ENCODE data around the gene IGF2. TPM values are rescaled to one million over a fixed set of nuclear protein-coding genes. Genes with fewer than 3 reads are reported as not detected.
"Not testable (repeated sequence)": the region's sequence is repeated elsewhere in the genome, so short reads cannot be mapped to it uniquely, and the experiment has no call there.

The IGF2 gene
- total RNA-seq, 4 donors from 2014 or later: 3.2 to 9.7 (median 5.6) TPM

DNA sequence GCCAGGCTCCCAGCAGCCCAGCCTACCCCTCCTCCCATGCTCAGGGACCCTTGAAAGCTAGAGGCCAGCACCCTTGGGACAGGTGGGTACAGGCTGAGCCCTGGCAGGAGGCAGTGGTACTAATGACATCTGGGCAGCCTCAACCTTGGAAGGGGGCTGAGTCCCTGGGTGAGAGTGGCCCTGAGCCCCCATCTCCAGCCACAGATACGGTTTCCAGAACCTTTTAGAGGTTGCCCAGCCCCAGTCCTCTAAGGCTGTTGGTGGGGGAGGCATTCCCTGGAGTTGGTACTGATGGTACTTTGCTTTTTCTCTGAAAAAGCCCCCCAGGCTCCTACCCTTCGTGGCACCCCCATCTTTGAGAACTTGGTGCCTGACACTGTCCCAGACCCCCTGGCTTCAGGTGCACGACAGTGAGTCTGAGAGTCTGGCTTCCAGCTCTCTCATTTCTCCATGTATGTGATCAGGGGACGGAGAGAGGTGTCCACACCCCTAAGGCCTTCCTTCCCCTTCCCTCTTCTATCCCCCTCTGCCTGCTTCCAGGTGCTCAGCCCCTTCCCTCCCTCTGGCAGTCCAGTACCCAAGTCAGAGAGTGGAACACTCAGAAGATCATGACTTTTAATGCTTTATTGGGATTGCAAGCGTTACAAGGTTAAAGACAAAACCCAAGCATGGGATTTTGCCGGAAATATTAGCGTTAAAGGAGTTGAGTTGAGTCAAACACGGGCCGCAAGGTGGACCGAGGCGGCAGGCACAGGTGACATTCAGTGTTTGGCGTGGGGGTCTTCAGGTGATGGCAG, 10.5 kb downstream of the IGF2 start:
- H3K27me3 ChIP-seq: peaks cover 70% of the 10 kb centered on the region
- DNase-seq (ENCODE audit: low spot score in 2 of 2): no peak
- 82% methylated on average over 11 of the region's 12 CpGs for WGBS
- H3K4me1 ChIP-seq: no peaks in the 10 kb centered on the region
- TF ChIP-seq, protein P1, sequence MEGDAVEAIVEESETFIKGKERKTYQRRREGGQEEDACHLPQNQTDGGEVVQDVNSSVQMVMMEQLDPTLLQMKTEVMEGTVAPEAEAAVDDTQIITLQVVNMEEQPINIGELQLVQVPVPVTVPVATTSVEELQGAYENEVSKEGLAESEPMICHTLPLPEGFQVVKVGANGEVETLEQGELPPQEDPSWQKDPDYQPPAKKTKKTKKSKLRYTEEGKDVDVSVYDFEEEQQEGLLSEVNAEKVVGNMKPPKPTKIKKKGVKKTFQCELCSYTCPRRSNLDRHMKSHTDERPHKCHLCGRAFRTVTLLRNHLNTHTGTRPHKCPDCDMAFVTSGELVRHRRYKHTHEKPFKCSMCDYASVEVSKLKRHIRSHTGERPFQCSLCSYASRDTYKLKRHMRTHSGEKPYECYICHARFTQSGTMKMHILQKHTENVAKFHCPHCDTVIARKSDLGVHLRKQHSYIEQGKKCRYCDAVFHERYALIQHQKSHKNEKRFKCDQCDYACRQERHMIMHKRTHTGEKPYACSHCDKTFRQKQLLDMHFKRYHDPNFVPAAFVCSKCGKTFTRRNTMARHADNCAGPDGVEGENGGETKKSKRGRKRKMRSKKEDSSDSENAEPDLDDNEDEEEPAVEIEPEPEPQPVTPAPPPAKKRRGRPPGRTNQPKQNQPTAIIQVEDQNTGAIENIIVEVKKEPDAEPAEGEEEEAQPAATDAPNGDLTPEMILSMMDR (IDR thresholded peaks at IDR 0.05): no peak
- TF ChIP-seq EP300 (IDR thresholded peaks at IDR 0.05): no peak
- TF ChIP-seq POLR2A (IDR thresholded peaks at IDR 0.05): no peak
- TF ChIP-seq POLR2AphosphoS5 (IDR thresholded peaks at IDR 0.05): no peak
- no peaks in the 10 kb centered on the region for H3K36me3 ChIP-seq
- H3K4me3 ChIP-seq: no peak overlapping the region
- no peak overlapping the region for H3K27ac ChIP-seq
- no peaks in the 10 kb centered on the region for H3K9me3 ChIP-seq

DNA sequence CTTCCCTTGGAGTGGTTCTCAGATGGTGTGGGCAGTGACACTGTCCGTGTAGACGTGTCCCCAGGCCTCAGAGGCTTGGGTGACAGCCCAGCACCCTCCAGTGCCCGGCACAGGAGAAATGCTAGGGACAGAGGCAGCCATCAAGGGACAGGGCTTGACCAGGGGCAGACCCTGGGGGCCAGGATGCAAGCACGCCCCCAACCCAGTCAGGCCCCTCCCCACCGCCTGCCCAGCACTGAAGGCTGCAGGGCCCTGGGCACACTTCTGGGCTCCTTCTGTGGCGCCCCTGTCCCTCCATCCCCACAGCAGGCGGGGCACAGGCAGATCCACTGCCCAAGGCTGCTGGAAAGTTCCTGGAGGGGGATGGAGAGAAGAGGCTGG, 11.1 kb downstream of the IGF2 start:
- DNase-seq (ENCODE audit: low spot score in 2 of 2): no peak
- Histone ChIP-seq H3K9me3 (no peaks in the 10 kb centered on the region), H3K27me3 (peaks cover 69% of the 10 kb centered on the region), H3K36me3 (no peaks in the 10 kb centered on the region), H3K4me3 (no peak overlapping the region), H3K27ac (no peak overlapping the region), H3K4me1 (no peaks in the 10 kb centered on the region)
- no peak for TF ChIP-seq EP300 (IDR thresholded peaks at IDR 0.05)
- TF ChIP-seq, protein P1 (IDR thresholded peaks at IDR 0.05): no peak
- 77% methylated on average over 4 of the region's 7 CpGs for WGBS

DNA sequence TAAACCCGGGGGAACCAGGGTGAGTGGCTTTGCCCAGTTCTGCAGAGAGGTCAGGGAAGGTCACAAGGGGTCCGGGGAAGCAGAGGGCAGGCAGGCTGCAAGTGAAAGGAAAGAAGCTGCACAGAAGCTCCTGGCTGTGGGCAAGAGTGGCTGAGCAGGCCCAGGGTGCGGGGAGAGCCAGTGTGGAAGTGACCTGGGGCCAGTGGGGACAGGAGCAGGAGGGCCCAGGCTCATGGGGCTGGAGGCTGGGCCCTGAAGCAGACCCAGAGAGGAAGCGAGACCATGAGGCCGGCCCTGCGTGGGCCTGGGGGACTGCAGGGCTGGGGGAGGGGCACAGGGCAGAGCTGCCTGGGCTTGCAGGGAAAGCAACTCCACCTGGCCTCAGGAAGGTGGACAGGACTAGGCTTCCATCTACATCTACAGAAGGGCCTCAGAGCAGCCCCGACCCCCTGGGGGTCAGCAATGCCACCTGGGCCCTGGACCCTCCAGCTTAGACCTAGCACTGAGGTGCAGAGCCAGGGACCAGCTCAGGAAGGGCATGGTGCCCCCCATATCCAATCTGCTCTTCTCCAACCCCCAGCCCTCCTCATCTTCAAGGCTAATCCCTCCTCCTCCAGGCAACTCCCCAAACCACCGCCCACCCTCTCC, 11.6 kb downstream of the IGF2 start:
- WGBS: 75% methylated on average over 7 of the region's 8 CpGs
- Histone ChIP-seq H3K4me1 (no peaks in the 10 kb centered on the region), H3K36me3 (no peaks in the 10 kb centered on the region), H3K27me3 (peaks cover 68% of the 10 kb centered on the region), H3K9me3 (no peaks in the 10 kb centered on the region), H3K27ac (no peak overlapping the region), H3K4me3 (no peak overlapping the region)
- TF ChIP-seq, protein P1 (IDR thresholded peaks at IDR 0.05): no peak
- TF ChIP-seq EP300 (IDR thresholded peaks at IDR 0.05) (no peak), POLR2AphosphoS5 (IDR thresholded peaks at IDR 0.05) (no peak), POLR2A (IDR thresholded peaks at IDR 0.05) (no peak)
- no peak for DNase-seq (ENCODE audit: low spot score in 2 of 2)

DNA sequence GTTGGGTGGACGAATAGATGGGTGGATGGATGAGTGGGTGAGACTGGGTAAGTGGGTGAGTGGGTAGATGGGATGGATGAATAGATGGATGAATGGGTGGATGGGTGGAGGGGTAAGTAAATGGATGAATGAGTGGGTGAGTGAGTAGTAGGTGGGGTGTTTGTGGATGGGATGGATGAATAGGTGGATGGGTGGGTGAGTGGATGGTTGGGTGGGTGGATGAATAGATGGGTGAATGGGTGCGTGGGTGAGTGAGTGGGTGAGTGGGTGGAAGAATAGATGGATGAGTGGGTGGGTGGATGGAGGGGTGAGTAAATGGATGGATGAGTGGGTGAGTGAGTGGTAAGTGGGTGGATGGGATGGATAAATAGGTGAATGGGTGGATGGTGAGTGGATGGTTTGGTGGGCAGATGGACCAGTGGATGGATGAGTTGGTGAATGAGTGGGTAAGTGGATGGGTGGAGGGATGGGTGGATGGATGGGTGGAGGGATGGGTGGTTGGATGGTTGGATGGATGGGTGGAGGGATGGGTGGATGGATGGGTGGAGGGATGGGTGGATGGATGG, 12.6 kb downstream of the IGF2 start:
- H3K36me3 ChIP-seq: no peaks in the 10 kb centered on the region
- no peak overlapping the region for H3K4me3 ChIP-seq
- WGBS: 90% methylated on average over 2 of the region's 2 CpGs

DNA sequence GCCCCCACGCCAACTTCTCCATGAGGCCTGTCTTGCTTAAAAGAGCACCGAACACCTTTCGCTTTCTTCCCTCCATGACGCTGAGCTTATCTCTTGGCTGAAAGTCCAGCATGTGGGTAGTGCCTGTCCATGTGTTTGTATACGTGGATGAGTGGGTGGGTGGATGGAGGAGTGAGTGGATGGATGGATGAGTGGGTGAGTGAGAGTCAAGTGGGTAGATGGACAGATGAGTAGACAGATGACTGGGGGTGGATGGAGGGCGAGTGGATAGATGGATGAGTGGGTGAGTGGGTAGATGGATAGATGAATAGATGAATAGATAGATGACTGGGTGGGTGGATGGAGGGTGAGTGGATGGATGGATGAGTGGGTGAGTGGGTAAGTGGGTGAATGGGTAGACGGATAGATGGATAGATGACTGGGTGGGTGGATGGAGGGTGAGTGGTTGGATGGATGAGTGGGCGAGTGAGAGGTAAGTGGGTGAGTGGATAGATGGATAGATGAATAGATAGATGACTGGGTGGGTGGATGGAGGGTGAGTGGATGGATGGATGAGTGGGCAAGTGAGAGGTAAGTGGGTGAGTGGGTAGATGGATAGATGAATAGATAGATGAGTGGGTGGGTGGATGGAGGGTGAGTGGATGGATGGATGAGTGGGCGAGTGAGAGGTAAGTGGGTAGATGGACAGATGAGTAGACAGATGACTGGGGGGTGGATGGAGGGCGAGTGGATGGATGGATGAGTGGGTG, 14.3 kb downstream of the IGF2 start:
- H3K4me1 ChIP-seq; DNase-seq (ENCODE audit: low spot score in 2 of 2); H3K36me3 ChIP-seq; H3K9me3 ChIP-seq; H3K27ac ChIP-seq; H3K4me3 ChIP-seq: not testable (repeated sequence)
- H3K27me3 ChIP-seq: peaks cover 69% of the 10 kb centered on the region
- 87% methylated on average over 10 of the region's 10 CpGs for WGBS

More for the DNA sequence above, 12.6 kb downstream of the IGF2 start:
- no peaks in the 10 kb centered on the region for H3K4me1 ChIP-seq
- H3K27me3 ChIP-seq: peaks cover 68% of the 10 kb centered on the region
- TF ChIP-seq, protein P1 (IDR thresholded peaks at IDR 0.05): no peak
- TF ChIP-seq EP300 (IDR thresholded peaks at IDR 0.05): no peak
- no peak for TF ChIP-seq POLR2A (IDR thresholded peaks at IDR 0.05)
- no peak for TF ChIP-seq POLR2AphosphoS5 (IDR thresholded peaks at IDR 0.05)
- no peak overlapping the region for H3K27ac ChIP-seq
- no peaks in the 10 kb centered on the region for H3K9me3 ChIP-seq
- DNase-seq (ENCODE audit: low spot score in 2 of 2): no peak
